Stimulated activated CD8-positive, alpha-beta memory T cell treated with anti-CD3 and anti-CD28 coated beads, Interleukin-7, amount 100 ng/mL, for 24 hours (primary cell): ENCODE data around the gene LRP1B.
"Not testable (repeated sequence)": the region's sequence is repeated elsewhere in the genome, so short reads cannot be mapped to it uniquely, and the experiment has no call there.

Experiments
- DNase-seq: peaks from one replicate; pipeline ENCODE4 v3.0.0-alpha.2; 2020; ENCODE audit warnings: low read depth

LRP1B gene

DNA sequence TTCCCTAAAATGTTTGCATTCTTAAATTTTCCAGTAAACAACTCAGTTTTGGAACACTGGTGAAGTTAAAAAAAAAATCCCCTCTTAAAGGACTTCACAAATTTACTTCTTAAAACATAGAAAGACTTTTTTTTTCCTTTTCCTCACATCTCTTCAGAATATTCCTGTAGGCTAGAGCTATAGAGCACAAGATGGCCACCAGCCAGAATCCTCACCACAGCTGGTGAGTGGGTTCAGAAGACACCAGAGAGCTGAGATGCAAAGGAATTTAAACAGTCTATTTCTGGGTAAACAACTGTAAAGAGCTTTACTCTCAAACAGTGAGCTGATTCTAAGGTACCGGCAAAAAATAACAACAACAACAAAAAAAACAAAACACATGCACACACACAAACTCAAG is 252.8 kb downstream of the LRP1B start:
- no peak for DNase-seq

DNA sequence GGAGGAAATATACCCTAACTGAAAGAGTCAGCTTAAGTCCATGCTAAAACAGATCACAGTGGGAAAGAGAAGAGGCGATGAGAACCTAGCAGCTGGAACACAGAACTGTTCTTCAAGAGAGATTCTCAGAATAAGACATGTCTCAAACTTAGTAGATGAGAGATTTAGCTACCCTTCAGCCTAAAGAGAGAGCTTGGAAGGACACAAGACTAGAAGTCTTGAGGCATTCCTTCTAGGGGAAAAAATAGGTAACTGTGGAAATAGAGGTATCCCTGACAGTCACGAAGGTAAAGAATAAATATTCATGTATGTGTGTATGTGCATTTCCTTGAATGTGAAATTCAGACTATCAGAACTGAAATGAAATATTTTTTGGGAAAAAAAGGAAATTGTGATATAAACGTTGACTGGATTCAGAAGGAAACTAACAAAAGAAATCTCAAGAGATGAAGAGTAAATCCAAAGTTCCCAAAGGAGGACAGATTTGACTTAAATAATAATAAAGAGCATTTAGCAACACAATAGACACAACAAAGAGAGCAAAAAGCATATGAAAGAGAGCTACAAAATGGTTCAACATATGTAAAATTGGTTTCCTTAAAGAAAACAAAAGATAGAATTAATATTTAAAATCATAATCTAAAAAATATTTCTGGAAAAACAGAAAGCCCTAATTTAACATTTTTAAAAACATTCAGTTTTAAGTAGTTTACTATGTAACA is 258.7 kb downstream of the LRP1B start:
- no peak for DNase-seq

DNA sequence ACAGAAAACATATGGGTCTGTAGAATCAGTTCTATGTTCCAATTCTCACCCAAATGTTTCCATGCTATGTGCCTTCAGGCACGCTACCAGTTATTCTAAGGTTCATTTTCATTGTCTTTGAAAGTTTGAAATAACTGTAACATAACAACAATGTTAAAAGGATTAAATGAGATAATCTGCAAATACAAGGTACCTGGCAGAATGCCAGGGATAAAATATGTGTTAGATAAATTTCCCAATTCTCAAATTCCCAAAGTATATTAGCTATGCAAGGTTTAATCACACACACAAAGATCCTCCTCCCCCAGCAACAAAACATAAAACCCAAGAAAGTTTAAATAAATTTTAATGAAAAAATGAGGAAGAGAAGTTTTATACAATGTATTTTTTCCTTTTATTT is 261.2 kb downstream of the LRP1B start:
- no peak for DNase-seq

DNA sequence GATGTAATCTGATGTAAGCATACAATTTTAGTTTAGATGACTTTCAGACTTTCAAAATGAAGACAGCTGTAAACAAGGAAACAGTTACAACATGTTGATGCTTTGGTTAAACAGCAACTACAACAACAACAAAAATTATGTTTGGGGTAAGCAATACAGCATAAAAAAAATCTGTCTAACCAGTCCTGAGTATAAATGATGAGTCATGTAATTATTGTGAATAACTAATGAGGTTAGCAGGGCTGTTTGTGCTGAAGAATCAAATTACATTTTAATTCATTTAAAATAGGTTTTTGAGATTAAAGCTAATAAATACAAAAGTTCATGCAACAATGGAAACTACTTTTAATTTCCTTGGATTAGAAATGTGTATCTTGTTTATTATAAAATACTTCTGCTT is 266.9 kb downstream of the LRP1B start:
- DNase-seq: no peak

- DNase-seq: no peak
Observed at GRCh38 chr2:141856215-141856919, 274.4 kb downstream of the LRP1B start.

DNA sequence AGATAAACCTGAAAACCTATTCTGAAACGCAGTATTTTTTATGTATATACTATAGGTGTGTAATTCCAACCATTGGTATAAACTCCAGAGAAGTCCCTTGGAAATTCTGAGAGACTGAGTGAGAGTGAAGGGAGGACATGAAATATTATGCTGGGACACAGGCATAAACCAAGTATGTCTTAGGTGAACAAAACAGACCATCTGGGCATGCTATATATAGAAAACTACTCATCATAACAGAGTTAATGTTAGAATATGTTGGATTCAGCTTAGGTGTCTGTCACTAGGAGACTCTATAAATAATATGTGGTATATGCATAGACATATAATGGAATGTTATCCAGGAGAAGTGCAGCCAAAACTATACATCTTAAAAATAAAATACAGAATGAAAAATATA is 282.6 kb downstream of the LRP1B start:
- DNase-seq: no peak

DNA sequence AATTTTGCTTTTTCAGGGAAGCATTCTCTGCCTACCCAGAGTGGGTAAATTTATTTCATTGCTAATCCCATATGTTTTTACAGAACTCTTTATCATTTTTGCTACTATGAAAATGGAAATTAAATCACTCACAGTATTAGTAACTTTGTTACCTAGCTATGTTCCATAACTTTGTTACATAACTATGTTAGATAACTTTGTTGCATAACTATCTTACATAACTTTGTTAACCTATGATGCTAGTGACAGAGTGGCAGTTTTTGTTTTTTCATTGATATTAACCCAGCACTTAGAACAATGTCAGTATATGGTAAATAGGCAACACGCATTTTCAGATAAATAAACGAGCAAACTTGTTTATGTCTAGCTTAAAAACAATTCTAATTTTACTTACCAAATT is 286.6 kb downstream of the LRP1B start:
- DNase-seq: no peak

DNA sequence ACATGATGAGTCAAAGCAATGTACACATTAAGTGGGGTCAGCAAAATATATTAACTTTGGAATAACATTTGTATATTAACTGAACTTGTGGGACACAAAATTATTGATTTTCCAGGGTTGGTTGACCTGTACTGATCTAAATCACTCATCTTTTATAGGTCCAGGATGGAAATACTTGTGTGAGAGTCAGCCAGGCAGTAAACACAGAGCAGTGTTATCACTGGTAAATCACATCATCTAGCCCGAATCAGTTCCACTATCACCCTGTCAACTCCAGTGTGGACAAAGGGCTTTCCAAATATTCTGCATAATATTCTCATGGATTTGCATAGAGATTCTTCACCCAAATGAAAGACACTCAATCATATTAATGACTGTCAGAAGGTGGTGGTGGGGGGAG is 295.7 kb downstream of the LRP1B start:
- no peak for DNase-seq

DNA sequence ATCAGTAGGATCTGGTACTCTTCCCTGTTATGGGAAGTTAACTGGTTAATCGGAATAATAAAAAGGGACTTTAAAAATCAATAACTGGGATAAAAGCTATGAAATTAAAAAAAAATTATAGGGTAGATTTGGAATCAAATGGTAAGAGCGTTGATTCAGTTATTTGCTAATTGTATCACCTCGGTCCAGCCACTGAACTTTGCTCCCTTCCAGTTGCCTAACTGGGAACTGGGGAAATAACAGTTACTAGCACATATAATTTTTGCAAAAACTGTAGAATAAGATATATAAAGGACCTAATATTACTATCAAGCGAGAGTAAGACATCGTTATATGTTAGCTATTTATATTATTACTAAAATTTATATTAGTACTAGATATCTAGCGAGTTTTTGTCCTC is 302.1 kb downstream of the LRP1B start:
- no peak for DNase-seq

DNA sequence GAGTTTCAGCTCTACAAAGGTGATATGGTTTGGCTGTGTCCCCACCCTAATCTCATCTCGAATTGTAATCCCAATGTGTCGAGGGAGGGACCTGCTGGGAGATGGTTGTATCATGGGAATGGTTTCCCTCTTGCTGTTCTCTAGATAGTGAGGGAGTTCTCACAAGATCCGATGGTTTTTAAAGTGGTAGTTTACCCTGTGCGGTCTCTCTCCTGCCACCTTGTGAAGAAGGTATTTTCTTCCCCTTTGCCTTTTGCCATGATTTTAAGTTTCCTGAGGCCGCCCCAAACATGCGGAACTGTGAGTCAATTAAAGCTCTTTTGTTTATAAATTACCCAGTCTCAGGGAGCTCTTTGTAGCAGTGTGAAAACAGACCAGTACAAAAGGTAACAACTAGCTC is 306.0 kb downstream of the LRP1B start:
- DNase-seq: no peak

DNA sequence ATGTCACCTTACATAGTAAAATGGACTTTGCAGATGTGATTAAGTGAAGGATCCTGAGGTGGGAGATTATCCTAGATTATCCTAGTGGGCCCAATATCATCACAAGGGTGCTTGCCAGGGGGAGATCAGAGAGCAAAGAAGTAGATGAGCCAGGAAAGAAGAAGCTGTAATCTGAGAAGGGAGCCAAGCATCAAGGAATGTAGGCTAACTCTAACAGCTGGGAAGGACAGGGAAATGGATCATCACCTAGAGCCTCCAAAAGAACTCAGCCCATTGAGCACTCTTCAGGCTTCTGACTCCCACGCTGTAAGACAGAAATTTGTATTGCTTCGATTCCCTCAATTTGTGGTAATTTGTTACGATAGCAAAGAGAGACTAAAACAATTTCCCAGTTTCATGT is 309.9 kb downstream of the LRP1B start:
- no peak for DNase-seq

- not testable (repeated sequence) for DNase-seq
Observed at GRCh38 chr2:141815320-141815719, 315.5 kb downstream of the LRP1B start.

GRCh38 chr2:141814150-141814549 is 316.7 kb downstream of the LRP1B start:
- DNase-seq: no peak

- no peak for DNase-seq
Observed at GRCh38 chr2:141810148-141810547, 320.7 kb downstream of the LRP1B start.

- DNase-seq: no peak
Observed at GRCh38 chr2:141806090-141806489, 324.7 kb downstream of the LRP1B start.

DNA sequence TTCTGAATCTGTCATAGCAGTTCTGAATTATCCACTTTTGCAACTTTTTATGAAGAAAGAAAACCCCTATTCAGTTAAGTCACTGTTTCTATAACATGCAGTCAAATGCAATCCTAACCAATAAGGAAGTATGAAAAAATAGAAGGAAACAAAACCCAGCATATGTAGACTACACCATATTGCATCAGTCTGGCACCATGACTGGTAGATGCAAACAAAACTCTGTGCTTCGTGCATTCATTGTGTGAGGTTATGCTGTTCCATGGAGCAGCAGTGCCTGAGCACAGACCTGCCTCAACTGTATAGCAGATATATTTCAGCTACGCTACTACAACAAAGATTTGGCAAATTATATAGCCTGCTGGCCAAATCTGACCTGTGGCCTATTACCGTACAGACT is 325.5 kb downstream of the LRP1B start:
- no peak for DNase-seq

DNA sequence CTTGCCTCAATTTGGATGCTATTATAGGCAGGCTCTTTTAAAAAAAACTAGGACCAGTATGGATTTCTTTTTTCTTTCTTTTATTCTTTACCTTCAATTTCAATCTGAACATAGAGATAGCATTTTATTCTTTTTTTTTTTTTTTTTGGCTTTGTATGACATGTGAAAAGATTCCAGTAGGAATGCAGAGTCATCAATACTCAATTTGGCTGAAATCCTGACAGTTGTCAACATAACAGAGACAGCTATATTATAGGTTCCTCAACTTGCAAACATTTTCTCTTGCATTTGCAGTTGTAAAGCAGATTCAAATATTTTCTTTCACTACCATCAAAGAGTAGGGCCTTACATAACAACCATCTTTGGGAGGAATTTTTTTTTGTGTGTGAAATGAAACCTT is 334.4 kb downstream of the LRP1B start:
- DNase-seq: no peak

DNA sequence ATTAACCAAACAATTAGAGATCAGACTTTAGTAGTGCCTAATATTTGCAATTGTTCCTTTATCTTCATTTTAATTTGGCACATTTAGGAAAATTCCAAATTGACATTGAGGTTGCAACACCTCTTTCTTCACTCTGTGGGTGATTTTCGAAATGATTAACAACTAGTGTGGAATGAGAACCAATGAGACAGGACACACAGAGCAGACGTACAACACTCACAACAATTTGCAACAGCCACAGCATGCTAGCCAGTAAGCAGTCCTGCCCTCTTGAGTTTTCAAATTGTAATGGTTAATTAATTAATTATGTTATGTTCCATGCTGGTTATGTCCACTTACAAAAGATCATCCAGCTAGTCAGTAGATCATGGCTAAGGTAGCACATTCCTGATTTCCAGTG is 339.3 kb downstream of the LRP1B start:
- DNase-seq: no peak

GRCh38 chr2:141782574-141782973 is 348.2 kb downstream of the LRP1B start:
- no peak for DNase-seq

DNA sequence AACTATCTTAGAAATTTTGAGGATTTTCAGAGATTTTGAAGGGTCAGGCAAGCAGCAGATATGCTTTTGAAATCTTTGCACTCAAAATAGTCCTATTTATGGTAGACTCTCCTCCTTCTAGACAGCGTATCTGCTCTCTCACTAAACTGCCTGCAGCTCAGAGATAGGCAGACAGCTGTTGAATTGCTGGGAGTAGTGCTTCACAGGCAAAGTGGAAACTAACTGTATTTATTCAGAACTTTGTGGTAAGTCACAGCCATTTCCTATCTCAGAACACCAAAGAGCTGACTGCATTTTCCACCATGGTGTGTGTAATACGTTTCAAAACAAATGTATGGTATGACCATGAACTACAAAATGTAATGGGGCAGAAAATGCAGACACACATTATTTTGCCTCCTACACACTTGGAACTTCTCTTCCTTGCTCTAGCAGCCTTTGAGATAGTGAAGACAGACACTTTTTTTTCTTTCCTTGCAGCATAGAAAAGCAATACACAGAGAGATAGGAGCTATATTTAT is 352.4 kb downstream of the LRP1B start:
- DNase-seq: no peak

DNA sequence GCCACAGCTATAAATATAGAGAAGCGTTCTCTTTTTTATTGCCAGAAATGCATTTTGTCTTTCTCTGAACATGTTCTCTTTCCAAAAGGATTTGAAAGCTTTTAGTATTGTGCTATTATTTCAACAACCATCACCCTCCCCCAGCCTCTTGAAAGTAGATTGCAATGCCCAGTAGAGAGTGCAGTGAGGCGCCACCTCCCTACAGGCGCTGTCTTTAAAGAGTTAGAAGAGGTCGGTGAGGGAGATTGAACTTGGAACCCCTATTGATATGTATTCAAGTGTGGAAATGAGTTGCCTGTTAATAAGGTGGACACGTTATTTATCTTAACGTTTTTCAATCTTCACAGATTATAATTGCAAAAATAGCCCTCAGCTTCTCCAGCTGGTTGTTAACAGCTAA is 360.3 kb downstream of the LRP1B start:
- no peak for DNase-seq

- DNase-seq: no peak
Observed at GRCh38 chr2:141767691-141768090, 363.1 kb downstream of the LRP1B start.

GRCh38 chr2:141767051-141767450 is 363.8 kb downstream of the LRP1B start:
- DNase-seq: no peak

DNA sequence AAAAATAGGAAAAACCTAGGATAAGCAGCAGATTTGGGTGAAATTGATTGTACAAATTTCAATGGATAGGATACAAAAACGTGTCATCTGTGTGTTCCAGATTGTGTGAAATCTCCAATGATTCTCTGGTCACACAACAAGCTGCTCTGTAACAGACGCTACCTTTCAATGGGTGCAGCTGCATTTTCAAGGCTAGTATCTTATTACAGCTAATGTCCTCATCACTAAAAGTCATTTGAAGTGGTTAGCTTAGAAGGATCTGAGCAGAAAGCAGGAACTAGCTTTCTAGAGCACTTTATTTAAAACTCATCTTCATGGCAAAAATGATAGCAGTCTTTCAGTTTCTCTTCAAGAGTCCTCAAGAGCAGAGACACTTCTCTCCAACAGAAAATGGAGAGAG is 364.6 kb downstream of the LRP1B start:
- no peak for DNase-seq
